Neuron (in vitro differentiated cells): ENCODE data around the gene APBA2.

ENCODE experiments used
- H2AFZ ChIP-seq: one replicate; pipeline ENCODE4 v1.6.1; 2013; ENCODE audit warnings: low read depth, mild to moderate bottlenecking, inconsistent platforms, low read length, moderate library complexity
- H3K27me3 ChIP-seq: one replicate; pipeline ENCODE4 v1.6.1; 2013; ENCODE audit warnings: low read length; ENCODE audit not compliant: insufficient read depth
- H3K36me3 ChIP-seq: one replicate; pipeline ENCODE4 v1.6.1; 2013; ENCODE audit warnings: low read length; ENCODE audit not compliant: insufficient read depth
- H3K4me1 ChIP-seq: one replicate; pipeline ENCODE4 v1.6.1; 2013; ENCODE audit warnings: low read length; ENCODE audit not compliant: insufficient read depth
- H3K4me3 ChIP-seq: 2 replicates; pipeline ENCODE4 v1.5.1; 2013; ENCODE audit warnings: mild to moderate bottlenecking, low read length, moderate library complexity
- H3K9me3 ChIP-seq: one replicate; pipeline ENCODE4 v1.6.1; 2013; ENCODE audit warnings: low read length

The APBA2 gene

DNA sequence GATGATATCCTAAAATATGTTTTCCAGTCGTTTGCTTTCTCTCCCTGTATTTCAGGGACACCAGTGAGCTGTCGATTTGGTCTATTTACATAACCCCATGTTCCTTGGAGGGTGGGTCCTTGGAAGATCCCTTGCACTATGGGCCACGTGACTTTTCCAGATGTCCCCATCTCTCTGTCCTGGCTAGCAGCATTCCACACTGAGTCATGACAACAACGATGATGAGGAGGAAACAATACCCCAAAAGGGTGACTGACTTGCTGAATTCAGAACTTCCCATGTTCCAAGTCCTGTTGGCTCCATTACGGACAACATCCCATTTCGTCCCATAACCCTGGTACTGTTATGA is 249.5 kb downstream of the APBA2 start:
- Histone ChIP-seq H3K27me3 (no peaks in the 10 kb centered on the region), H3K9me3 (no peaks in the 10 kb centered on the region), H2AFZ (no peak overlapping the region), H3K36me3 (no peaks in the 10 kb centered on the region), H3K4me3 (no peak overlapping the region), H3K4me1 (peaks cover 1% of the 10 kb centered on the region)

DNA sequence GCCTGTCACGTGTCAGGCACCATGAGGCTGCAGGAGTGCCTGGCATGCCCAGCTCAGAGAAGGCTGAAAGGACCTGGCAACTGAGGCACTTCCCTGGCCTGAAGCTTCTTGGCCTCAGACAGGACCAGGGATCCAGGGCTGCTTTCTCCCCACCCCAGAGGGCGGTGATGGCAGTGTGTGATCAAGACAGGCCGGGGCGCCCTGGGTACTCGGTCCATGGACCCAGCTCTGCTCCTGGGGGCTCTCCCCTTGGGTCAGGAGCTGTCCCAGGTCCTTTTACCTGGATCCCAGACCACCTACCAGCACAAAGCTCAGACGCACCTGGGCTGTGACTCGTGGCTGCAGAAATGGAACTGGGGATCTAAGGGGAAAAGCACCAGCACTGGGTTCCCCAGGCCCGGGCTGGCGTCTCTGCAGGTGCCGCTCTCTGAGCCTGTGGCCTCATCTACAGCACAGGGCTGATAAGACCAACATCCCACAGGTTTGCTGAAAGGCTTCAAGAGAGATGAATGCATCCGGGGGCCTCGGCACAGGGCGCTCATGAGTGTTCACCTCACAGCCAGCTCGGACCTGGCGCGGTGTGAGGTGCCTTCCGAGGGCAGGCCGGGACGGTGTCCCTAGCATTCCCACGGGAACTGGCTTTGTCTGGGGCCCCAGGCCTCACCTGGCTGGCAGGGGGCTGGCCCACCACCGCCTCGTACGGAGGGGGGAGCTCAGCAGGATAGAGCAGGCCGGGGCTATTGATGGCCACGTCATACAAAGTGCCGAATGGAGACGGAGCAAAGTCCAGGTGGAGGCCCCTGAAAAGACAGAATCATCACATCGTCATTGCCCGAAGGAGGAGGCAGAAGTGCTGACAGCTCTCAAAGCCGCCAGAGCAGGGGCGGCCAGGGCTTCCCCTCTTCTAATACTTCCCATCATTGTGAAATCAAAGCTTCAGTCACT is 250.2 kb downstream of the APBA2 start:
- H3K36me3 ChIP-seq, result no peaks in the 10 kb centered on the region
- H3K27me3 ChIP-seq, result no peaks in the 10 kb centered on the region
- H2AFZ ChIP-seq, result no peak overlapping the region
- no peaks in the 10 kb centered on the region for H3K4me1 ChIP-seq
- H3K9me3 ChIP-seq, result no peaks in the 10 kb centered on the region
- no peak overlapping the region for H3K4me3 ChIP-seq

DNA sequence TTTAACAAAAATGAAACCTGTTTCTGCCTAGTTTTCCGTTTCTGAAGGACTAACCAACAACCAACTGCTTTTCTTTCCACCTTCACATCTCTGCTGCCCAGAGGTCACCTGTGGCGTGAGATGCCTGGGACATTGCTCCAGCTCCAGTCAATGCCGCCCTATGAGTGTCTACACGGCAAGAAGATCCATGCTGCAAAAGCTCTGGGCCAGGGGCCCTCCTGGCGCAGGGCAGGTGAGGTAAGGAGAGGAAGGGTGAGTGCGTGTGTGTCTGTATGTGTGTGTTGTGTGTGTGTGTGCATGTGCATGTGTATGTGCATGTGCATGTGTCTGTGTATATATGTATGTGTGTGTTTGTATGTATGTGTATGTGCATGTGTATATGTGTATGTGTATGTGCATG is 252.5 kb downstream of the APBA2 start:
- H3K4me3 ChIP-seq, result no peak overlapping the region
- H3K27me3 ChIP-seq, result no peaks in the 10 kb centered on the region
- H2AFZ ChIP-seq, result no peak overlapping the region
- H3K36me3 ChIP-seq, result no peaks in the 10 kb centered on the region
- no peaks in the 10 kb centered on the region for H3K9me3 ChIP-seq
- H3K4me1 ChIP-seq, result no peaks in the 10 kb centered on the region

DNA sequence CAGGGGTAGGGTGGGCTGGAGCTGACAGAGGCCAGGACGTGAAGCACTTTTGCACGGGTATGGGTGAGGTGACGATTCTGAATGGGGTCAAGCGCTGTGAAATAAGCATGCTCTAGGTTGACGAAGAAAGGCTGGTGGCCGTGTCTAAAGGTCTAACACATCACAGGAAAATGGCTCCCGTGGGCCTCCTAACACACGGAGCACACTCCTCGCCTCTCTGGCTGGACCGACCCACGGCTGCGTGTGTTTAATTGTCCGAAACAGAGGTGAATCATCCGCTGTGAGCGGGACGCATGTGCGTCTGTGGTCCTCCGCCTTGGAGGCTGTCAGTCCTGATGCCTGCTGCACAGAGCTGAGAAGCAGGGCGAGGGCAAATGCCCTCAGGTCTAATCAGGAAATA is 253.3 kb downstream of the APBA2 start:
- H3K4me3 ChIP-seq, result no peak overlapping the region
- no peaks in the 10 kb centered on the region for H3K36me3 ChIP-seq
- H3K4me1 ChIP-seq, result no peaks in the 10 kb centered on the region
- no peak overlapping the region for H2AFZ ChIP-seq
- H3K9me3 ChIP-seq, result no peaks in the 10 kb centered on the region
- no peaks in the 10 kb centered on the region for H3K27me3 ChIP-seq

DNA sequence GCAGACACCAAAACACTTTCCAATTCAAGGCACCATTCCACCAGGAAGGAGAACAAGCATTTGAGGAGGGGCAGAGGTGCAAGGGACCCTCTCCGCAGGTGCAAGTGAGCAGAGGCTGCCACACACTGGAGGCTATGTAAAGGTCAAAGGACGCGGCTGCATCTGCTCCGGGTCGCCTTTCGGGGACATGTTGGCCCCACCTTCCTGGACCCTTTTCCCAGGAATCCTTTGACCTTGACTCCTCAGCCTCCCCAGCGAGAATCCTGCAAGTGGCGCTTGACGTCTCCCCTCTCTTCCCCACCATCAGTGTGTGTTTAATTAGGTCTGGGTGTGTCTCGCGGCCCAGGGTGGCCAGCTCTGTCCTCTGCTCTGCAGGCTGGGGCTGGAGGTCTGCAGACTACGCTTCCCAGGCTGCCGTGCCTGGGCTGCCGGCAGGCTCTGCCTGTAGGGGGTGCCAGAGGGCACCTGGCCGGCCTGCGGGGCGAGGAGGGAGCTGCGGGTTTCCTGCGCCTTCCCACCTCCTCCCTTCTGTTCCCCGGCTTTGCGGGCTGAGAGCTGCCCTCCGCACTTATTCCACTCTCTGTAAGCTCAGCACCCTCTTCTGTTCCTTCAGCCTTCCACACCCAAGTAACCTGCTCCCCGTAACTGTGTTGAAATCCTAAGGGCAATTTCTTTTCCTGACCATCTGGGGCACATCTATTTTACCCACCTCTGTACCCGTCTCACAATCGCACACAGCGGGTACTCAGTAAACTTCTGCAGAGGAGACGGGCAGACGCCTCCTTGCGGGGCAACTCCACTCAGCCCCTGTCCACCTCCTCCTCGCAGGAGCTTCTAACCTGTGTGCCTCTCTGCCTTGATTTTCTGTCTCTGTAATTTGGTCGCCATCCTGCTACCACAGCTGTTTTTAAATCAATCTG is 254.0 kb downstream of the APBA2 start:
- no peaks in the 10 kb centered on the region for H3K9me3 ChIP-seq
- H3K4me3 ChIP-seq, result no peak overlapping the region
- H3K4me1 ChIP-seq, result no peaks in the 10 kb centered on the region
- H2AFZ ChIP-seq, result no peak overlapping the region
- no peaks in the 10 kb centered on the region for H3K27me3 ChIP-seq
- H3K36me3 ChIP-seq, result no peaks in the 10 kb centered on the region

DNA sequence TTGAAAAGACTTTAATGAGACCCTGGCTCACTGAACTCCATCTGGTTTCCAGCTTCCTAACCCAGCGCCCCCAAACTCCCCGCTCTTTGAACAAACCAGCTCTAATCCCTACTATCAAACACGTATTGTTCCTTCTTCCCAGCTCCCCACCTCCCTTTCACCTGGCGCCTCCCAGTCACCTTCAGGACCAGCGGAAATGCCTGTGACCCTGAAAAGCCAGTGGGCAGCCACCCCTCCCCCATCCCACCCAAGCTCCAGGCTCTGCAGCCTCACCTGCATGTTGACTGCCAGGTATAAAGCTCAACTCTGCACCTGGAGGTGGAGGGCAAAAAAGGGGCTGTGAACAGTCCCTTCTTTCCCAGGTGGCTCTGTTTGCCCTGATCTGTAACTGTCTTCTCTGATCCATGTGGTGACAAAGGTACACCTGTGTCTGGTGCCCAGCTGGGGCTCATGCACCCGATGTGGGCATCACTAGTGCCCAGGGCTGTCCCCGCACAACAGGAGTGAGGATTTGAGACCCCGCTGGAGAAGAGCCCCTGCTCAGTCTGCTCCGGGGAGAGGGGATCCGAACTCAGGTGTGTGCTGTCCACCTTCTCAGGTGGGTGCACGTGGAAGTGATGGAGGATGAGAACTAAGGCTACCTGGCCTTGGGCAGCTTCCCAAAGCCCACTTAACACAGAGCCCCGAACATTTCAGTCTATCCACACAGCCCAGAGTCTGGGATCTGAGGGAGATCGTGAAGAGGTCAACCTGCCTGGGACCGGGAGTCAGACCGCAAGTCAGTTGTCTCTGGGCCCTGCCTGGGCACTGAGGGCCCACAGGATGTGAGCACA is 254.9 kb downstream of the APBA2 start:
- Histone ChIP-seq H3K36me3 (no peaks in the 10 kb centered on the region), H3K27me3 (no peaks in the 10 kb centered on the region), H3K9me3 (no peaks in the 10 kb centered on the region), H3K4me1 (no peaks in the 10 kb centered on the region), H3K4me3 (no peak overlapping the region), H2AFZ (no peak overlapping the region)

DNA sequence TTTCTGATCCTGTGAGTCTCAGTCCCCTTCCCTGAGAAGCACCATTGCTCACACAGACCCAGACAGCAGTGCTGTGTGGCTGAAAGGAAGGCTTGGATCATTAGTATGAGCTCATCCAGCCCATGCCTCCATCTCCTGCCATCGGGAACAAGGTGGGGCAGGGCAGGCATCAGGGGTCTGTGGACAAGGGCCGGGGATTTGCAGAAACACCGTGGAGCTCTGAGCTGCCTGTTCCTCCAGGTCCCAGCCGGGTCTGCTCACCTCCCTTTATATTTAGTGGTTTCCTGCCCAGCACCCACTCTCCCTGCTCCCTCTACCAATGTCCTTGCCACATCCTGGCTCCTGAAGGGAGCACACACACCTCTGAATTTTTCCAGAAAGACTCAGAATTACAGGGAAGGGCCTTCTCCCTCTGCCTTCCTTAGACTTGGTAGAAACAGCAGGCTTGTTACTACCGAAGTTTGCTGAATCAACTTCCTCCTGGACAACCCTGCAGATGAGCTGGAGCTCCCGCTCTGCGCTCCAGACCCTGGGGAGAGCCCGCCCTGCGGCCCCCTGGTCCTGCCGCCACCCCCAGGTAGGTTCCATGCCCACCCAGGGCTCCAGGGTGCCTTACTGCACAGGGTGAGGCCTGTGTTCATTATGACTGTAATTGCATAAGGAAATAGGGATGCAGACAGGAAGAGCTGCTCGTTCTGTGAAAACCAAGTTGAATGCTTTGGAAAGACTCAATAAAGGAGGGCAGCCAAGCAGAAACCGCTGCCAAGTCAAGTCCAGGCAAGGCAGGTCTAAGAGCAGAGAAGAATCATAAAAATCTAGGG is 255.7 kb downstream of the APBA2 start:
- Histone ChIP-seq H3K4me1 (no peaks in the 10 kb centered on the region), H3K9me3 (no peaks in the 10 kb centered on the region), H3K4me3 (no peak overlapping the region), H3K27me3 (no peaks in the 10 kb centered on the region), H3K36me3 (no peaks in the 10 kb centered on the region), H2AFZ (no peak overlapping the region)

DNA sequence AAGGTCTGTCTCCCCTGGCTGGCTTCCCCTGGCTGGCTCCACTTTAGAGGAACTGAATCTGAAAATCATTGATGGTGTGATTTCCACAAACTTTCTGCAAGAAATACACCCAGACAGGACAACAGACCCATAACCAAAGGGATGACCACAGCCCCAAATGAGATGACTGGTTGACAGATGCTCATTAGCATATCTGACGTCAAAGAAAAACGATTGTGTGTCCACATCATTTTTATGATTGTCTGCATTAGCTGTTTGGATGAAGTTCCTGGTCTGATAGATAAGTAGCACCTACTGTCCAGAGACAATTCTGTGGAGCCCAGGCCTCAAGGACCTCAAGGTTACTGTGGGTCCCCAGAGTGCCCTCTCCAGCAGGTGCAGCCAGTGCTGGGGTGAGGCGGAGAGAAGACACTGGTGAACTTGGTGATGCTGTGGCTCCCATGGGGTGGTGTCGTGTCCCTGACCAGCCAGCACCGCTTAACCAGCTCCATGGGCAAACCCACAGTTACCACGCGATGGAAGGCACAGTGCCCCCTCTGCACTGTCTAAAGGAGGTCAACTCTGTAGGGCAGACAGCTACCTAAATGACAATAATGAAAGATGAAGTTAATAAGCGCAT is 256.5 kb downstream of the APBA2 start:
- Histone ChIP-seq H2AFZ (no peak overlapping the region), H3K9me3 (no peaks in the 10 kb centered on the region), H3K36me3 (no peaks in the 10 kb centered on the region), H3K4me1 (no peaks in the 10 kb centered on the region), H3K27me3 (no peaks in the 10 kb centered on the region), H3K4me3 (no peak overlapping the region)

DNA sequence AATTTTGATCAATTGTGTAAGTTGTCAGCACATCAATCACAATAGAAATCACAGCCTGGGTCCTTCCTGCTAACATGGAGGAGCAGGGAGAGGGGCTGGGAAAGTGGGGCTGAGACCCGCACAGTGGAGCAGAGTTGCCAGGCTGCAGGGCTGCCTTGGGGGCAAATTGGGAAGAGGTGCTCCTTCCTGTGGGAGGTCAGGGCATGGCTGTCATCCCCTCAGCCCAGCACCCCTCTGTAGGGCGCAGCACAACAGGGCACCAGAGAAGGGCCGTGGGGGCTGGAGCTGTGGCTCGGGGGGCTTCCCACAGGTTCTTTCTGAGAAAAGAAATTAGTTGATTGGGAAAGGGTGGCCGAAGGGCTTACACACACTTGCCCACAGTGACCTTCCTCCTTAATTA is 257.5 kb downstream of the APBA2 start:
- Histone ChIP-seq H3K4me1 (no peaks in the 10 kb centered on the region), H3K27me3 (no peaks in the 10 kb centered on the region), H3K36me3 (no peaks in the 10 kb centered on the region), H2AFZ (no peak overlapping the region), H3K4me3 (no peak overlapping the region), H3K9me3 (no peaks in the 10 kb centered on the region)

DNA sequence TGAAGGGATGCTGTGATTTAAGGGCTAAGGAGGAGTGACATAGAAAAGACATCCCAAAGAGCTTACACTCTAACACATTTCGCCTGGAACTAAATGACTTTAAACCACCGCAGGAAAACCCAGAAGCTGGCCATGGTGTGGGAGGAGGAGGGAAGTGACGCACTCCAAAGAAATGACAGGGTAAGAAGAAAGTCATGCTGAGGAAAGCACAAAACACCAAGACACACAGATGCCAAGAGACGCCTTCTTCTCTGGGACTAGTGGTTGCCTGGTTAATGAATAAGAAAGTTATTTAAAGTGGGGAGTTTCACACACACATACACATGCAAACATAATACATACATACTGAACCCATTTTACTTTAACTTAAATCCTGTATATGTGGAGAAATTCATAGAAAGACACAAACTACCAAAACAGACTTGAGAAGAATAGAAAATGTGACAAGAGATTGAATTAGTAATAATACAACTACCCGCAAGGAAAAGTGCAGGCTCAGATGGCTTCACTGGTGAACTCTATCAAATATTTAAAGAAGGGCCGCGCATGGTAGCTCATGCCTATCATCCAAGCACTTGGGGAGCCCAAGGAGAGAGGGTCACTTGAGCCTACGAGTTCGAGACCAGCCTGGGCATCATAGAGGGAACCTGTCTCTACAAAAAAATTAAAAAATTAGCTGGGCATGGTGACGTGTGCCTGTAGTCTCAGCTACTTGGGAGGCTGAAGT is 258.3 kb downstream of the APBA2 start:
- H3K4me1 ChIP-seq, result no peaks in the 10 kb centered on the region
- H3K9me3 ChIP-seq, result no peaks in the 10 kb centered on the region
- H3K27me3 ChIP-seq, result no peaks in the 10 kb centered on the region
- H3K4me3 ChIP-seq, result no peak overlapping the region
- no peaks in the 10 kb centered on the region for H3K36me3 ChIP-seq
- H2AFZ ChIP-seq, result no peak overlapping the region

DNA sequence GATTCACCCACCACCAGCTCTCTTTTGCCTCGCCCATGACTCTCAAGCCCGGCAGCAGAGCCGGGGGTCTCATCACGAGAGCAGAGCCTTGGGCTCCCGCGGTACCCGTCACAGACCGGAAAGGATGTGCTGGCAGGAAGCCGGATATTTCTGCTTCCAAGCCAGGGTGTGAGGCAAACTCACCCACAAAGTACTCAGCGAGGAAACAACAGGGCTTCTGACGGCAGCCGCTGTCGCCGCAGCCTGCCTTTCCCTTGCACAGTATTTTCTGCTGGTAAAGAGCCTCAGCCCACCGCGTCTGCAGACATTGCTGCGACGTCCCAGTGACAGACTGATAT is 263.9 kb downstream of the APBA2 start:
- Histone ChIP-seq H3K27me3 (no peaks in the 10 kb centered on the region), H3K36me3 (no peaks in the 10 kb centered on the region), H2AFZ (no peak overlapping the region), H3K4me3 (no peak overlapping the region), H3K9me3 (peaks cover 2% of the 10 kb centered on the region), H3K4me1 (no peaks in the 10 kb centered on the region)
